Mammary epithelial cell (primary cell): ENCODE data around the gene ANGPT4.

ENCODE experiments used
- CTCF ChIP-seq, 2 donors: IDR thresholded peaks in 1 of 2; conservative IDR thresholded peaks in 1 of 2; 2 replicates each; pipeline ENCODE4 v1.5.1; 2011 to 2012; ENCODE audit warnings: inconsistent platforms in 2 of 2, low read length in 2 of 2, mild to moderate bottlenecking in 2 of 2, control low read depth in 1 of 2, low read depth in 1 of 2; ENCODE audit not compliant: insufficient read depth in 1 of 2; ENCODE audit errors: extremely low read depth in 1 of 2
- EZH2 ChIP-seq: IDR thresholded peaks from 2 replicates; pipeline ENCODE4 v1.6.1; 2012; ENCODE audit warnings: low read length, inconsistent platforms, borderline replicate concordance

GRCh38 chr20:884983-885952, 30.9 kb downstream of the ANGPT4 start:
- no peak for TF ChIP-seq EZH2
- peak in 1 of 2 donors; percentile 23 for TF ChIP-seq CTCF (conservative IDR thresholded peaks at IDR 0.05 in 1 of 2, IDR thresholded peaks at IDR 0.05 in 1 of 2; ENCODE audit: extremely low read depth in 1 of 2, insufficient read depth in 1 of 2, low read depth in 1 of 2, low read length in 2 of 2)
